ENCODE data around the gene DDAH2.

DNA sequence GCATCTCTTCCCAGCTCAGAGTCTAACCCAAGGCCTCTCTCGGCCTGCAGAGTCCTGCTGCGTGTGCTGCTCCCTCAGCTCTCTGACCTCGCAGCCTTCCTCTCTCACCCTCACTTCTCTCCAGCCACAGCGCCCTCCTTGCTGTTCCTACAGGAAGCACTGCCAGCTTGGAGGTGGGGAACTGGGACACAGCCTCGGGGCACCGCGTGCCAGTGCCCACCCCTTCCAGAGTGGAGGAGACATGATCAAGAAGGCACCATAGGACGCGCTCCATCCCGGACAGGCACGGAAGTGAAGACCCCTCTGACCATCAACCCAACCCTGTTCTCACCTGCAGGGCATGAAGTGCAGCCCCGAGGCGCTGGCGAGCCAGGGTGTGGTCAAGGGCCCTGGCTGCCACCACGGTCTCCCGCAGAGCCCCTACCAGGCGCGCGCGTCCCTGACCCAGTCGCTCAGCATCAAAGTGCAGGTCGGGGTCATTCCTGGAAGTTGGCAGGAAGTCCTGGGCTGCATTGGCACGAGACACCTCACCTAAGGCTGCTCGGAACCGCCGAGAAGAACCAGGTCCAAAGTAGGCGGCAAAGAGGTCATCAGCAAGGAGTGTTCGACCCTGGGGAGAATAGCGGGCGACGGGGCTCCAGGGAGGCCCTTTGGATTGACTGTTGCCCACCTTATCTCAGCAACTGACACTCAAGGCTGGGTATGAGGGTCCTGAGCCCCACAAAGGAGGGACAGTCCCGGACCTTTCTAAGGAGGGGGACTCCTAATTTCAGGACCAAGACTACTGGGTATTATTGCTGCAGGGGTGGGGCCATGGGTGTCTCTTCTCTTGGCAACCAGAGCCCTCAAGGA is 46.8 kb upstream of the DDAH2 start:
- TF ChIP-seq CTCF (IDR thresholded peaks at IDR 0.05) (no peak), POLR2A (IDR thresholded peaks at IDR 0.05) (no peak)
